Measurements from ENCODE around the gene ANKRD53.

Gene ANKRD53

DNA sequence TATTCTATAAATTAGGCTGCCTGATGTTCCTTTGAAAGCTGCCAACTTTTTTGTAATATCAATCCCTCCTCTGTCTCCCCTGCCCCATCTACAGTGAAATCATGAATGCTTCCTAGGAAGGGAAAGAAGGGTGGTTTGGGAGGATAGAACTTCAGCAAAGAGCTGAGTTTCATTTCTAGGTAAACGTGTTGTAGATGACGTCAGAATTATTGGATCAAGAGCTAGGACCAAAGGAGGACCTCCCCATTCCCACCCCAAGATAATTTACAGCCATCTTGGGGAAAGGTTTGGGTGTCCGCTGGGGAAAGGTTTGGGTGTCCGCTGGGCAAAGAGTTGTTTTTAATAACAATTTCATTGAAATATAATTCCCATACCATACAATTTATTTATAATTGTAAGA lies 11.2 kb upstream of the ANKRD53 start:
- DNase-seq, result no peak

- no peak for DNase-seq
These were observed 3.8 kb upstream of the ANKRD53 start for GRCh38 chr2:70974592-70974991.

GRCh38 chr2:70975237-70975636 lies 3.2 kb upstream of the ANKRD53 start:
- no peak for DNase-seq

DNA sequence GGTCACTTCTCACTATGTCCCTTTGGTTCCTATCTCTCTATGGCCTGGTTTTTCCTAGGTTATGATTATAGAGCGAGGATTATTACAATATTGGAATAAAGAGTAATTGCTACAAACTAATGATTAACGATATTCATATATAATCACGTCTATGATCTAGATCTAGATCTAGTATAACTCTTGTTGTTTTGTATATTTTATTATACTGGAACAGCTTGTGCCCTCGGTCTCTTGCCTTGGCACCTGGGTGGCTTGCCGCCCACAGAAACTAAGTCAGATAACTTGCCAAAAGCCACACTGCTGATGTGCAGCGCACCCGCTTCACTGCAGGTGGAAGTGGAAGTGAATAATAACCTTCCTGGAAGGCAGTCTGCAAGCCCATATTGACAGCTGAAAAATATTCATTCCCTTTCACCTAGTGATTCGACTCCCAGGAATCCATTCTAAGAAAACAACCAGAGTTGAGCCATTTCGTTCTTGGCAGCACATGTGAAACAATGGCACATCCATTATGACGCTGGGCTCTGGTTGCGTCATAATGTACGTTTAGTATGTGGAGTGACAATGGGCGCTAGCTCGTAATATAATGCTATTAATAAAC lies 725 bp upstream of the ANKRD53 start:
- peak; percentile 35 for DNase-seq

DNA sequence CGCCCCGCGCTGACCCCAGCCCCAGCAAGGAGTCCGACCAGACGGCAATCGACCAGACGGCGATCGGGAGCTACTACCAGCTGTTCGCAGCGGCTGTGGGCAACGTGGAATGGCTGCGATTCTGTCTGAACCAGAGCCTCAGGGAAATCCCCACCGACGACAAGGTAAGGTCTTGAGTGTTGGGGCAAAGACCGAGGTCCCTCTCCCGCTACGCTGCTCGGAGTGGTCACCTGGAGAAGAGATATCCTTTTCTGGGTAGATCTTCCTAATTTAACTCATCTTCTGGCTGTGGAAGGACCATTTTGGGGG lies 704 bp downstream of the ANKRD53 start:
- DNase-seq, result no peak

DNA sequence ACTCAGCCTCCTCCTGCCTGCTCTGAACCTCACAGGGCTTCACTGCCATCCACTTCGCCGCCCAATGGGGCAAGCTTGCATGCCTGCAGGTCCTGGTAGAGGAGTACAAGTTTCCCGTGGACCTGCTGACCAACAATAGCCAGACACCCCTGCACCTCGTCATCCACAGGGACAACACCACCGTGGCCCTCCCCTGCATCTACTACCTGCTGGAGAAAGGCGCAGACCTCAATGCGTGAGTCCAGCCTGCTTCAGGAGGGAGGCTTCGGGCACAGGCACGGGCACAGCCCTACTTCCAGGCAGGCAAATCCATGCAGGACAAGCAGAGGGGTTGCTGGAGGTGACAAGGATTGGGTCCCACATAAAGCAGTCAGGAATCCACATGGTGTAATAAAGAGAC lies 1.2 kb downstream of the ANKRD53 start:
- DNase-seq, result no peak

DNA sequence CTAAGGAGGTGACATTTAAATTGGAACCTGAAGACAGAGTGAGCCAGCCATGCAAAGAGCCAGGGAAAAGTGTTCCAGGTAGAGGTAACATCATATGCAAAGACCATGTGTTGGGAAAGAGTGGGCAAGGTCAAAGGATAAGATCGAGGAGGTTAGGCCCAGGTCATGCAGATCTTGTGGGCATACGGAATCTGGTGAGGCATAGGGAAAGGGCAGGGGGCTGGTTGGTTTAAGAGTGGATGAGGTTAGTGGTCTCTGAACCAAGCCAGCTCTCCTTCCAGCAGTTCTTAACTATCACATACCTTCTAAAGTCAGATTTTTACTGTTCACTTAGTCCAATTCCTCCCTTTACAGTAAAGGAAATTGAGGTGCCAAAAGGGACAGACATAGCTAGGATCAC lies 3.0 kb downstream of the ANKRD53 start:
- DNase-seq, result no peak

- no peak for DNase-seq
These were observed 3.7 kb downstream of the ANKRD53 start for GRCh38 chr2:70981866-70982810.

DNA sequence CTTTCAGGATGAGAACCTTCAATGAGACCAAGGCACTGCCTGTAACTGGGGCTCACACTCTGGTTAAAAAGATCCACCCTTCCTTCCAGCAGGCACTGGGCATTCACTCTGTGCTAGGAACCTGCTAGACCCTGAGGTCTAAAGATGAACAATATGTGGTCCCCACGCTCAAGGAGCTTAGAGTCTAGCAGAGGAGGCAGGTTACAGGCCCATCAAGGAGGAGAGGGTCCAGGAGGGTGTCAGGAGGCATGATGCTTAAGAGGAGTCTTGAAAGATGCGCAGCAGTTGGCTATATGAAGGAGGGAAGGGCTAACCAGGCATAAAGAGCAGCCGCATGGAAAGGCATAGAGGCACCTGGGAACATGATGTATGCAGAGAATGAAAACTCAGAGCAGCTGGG lies 4.5 kb downstream of the ANKRD53 start:
- DNase-seq, result no peak

GRCh38 chr2:70983506-70984227 lies 5.2 kb downstream of the ANKRD53 start:
- no peak for DNase-seq

- DNase-seq, result no peak
These were observed 5.8 kb downstream of the ANKRD53 start for GRCh38 chr2:70984228-70984575.

DNA sequence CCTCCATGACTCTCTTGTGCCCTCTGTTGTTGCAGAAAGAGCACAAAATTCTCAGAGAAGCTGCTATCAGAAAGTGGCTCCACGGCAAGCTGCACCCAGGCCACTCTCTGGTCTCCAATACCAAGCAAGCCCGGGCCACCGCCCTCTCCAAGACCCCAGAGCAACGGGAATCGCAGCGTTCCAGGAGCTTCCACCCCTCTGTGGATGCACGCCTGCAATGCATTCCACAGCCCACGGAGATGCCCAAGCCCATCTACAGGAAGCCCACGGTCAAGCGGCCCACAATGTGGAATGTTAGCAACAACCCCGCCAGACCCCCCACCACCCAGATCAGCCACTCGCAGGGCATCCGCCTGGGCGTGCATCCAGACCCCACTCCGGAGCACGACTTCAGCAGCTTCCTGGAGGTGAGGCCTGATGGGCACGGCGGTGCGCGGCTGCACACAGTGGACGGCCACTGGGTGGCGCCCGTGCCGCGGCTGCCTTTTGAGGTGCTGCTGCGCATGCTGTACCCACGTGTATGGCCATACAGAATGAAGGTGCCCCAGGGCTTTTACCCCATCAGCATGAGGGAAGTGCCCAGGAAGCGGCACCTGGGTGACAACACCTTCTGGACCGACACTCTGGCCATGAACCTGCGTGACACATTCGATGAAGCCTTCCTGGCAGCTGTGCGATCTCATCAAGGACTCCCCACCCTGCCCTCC lies 6.3 kb downstream of the ANKRD53 start:
- no peak for DNase-seq

- no peak for DNase-seq
These were observed 6.9 kb downstream of the ANKRD53 start for GRCh38 chr2:70985283-70985688.

GRCh38 chr2:70985956-70986355 lies 7.5 kb downstream of the ANKRD53 start:
- no peak for DNase-seq

GRCh38 chr2:70986499-70987189 lies 8.2 kb downstream of the ANKRD53 start:
- no peak for DNase-seq

DNA sequence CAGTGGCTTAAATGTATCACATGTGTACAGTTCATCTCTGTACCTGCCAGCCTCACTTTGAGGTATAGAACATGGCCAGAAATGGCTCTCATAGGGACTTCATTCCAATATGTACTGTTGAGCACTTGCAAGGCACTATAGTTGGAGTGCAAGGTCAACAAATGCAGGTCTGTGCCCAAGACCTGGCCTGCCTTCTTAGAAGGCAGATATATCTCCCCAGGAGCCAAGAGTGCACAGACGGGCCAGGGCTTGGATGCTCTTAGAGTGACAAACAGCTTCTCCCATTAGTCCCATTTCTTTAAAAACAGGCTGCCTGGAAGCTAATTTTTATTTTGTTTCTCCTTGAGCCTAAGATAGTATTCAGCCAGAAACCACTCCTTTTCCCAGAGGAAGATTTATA lies 9.0 kb downstream of the ANKRD53 start:
- DNase-seq, result no peak

DNA sequence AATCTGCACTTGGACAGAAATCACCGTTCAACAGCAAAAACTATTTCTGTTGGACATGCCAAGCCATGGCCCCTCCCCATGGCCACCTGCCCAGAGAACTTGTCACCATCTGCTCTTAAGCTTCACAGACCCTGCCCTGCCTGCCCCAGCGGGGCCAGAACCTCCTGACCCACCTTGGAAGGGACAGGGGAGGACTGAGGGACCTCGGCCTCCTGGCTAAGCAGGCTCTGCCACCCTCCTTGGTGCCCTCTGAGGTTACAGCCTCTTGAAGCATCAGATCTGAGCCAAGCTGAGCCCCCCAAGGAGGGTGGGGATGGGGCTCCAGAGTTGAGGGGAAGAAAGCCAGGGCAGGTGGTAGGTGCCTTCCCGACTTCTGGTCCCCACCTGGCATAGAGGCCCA lies 9.7 kb downstream of the ANKRD53 start:
- no peak for DNase-seq

GRCh38 chr2:70988726-70989648 lies 10.6 kb downstream of the ANKRD53 start:
- DNase-seq, result no peak

- DNase-seq, result no peak
These were observed 11.8 kb downstream of the ANKRD53 start for GRCh38 chr2:70990216-70990615.

- no peak for DNase-seq
These were observed 12.7 kb downstream of the ANKRD53 start for GRCh38 chr2:70991142-70991541.

DNA sequence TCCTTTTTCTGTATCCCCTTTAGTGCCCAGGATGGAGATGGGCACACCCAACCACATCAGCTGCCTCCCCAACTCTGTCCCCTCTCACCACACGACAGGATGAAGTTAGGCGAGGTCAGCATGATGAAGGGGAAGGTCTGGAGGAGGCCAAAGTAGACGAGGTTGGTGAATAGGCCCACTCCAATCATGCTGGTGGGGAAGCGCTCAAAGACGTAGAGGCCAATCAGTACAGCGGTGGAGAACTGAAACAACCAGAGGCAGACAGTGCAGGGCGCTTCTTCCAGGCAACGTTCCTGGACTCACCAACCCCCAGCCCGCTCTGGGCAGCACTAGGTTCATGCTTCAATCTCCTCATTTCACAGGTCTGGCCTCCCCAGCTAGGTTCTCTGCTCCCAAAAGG lies 13.3 kb downstream of the ANKRD53 start:
- no peak for DNase-seq
